K562 (cell line): ENCODE measurements around the gene SIRT5. TPM values are rescaled to one million over a fixed set of nuclear protein-coding genes. Genes with fewer than 3 reads are reported as not detected.
A peak's percentile ranks its signal among the peaks of the same experiment; 100 is the strongest.

Source experiments
- ATAC-seq: fragments of 200-7000 bp; cut with Tn5 transposase; 3 replicates; pipeline ENCODE4 v1.9.1; 2020; ENCODE audit warnings: moderate library complexity
- BruUV-seq: library from RNA; stranded (reverse); fragments of 400-500 nt; replicated peaks from 2 replicates; lab custom pipeline; 2021; lab: Mats Ljungman, UMichigan
- CTCF ChIA-PET: fragments of 300-600 bp; formaldehyde crosslinking; extraction: SDS; loops from one replicate; lab custom pipeline; 2021; ENCODE audit warnings: low intra/inter-chr PET ratio; lab: Yijun Ruan, JAX
- POLR2A ChIA-PET: fragments of 300-600, 350-650 bp; sonication (Branson Sonifier 250); formaldehyde crosslinking; extraction: SDS; loops from one replicate; lab custom pipeline; 2021; ENCODE audit warnings: antibody characterized with exemption, inconsistent platforms; lab: Yijun Ruan, JAX
- DNase-seq, 4 experiments: peaks; one replicate each; pipeline versions ENCODE4 v3.0.0 to v3.0.0-alpha.2; 2011 to 2018; ENCODE audit warnings: low spot score in 3 of 4, mixed read lengths in 3 of 4; ENCODE audit errors: extremely low read depth in 1 of 4
- FAIRE-seq: peaks from 2 replicates; lab custom pipeline; 2011; peaks lifted over from hg19 to GRCh38; lab: Jason Lieb, UNC
- H2AFZ ChIP-seq: 2 replicates; pipeline ENCODE4 v1.6.0; 2011; ENCODE audit warnings: low read depth, low read length, control low read depth, inconsistent platforms
- H3K27ac ChIP-seq: fragments of 200-600 bp; 3 replicates; pipeline ENCODE4 v1.8.0; 2011; ENCODE audit warnings: low read depth, mild to moderate bottlenecking, control low read depth, inconsistent platforms, low read length, moderate library complexity, mixed read lengths; ENCODE audit errors: extremely low read depth
- H3K27me3 ChIP-seq, 2 experiments: fragments of 300-600 bp in 1 of 2; 2 replicates in 1 of 2; 3 replicates in 1 of 2; pipeline versions ENCODE4 v1.6.0 to v1.8.0; 2011; ENCODE audit warnings: inconsistent platforms in 2 of 2, low read length in 2 of 2, mild to moderate bottlenecking in 1 of 2, mixed read lengths in 1 of 2, moderate library complexity in 1 of 2; ENCODE audit not compliant: control insufficient read depth in 2 of 2, insufficient read depth in 2 of 2
- H3K36me3 ChIP-seq: fragments of 300-600 bp; 3 replicates; pipeline ENCODE4 v1.8.0; 2011; ENCODE audit warnings: mild to moderate bottlenecking, low read length, inconsistent platforms; ENCODE audit not compliant: control insufficient read depth, insufficient read depth
- H3K4me1 ChIP-seq, 2 experiments: fragments of 200-600 bp in 1 of 2; replicated peaks in 1 of 2; 2 replicates in 1 of 2; 3 replicates in 1 of 2; pipeline versions ENCODE4 v1.5.1 to v1.8.0; 2011; ENCODE audit warnings: inconsistent platforms in 2 of 2, low read length in 2 of 2, mild to moderate bottlenecking in 1 of 2, mixed read lengths in 1 of 2, moderate library complexity in 1 of 2; ENCODE audit not compliant: control insufficient read depth in 2 of 2, insufficient read depth in 2 of 2
- H3K4me2 ChIP-seq: 2 replicates; pipeline ENCODE4 v1.6.1; 2011; ENCODE audit warnings: low read length, control low read depth, inconsistent platforms, mixed read lengths; ENCODE audit not compliant: insufficient read depth
- H3K4me3 ChIP-seq: fragments of 200-600 bp; sonication (generic), shearing (Covaris generic); 2 replicates; pipeline ENCODE4 v1.5.1; 2016; ENCODE audit warnings: control low read depth, inconsistent platforms
- H3K79me2 ChIP-seq: fragments of 200-600 bp; 3 replicates; pipeline ENCODE4 v1.8.0; 2011; ENCODE audit warnings: low read length, inconsistent platforms; ENCODE audit not compliant: control insufficient read depth, insufficient read depth
- H3K9ac ChIP-seq, 2 experiments: 2 replicates each; pipeline versions ENCODE4 v1.6.0 to v1.6.1; 2011; ENCODE audit warnings: low read depth in 2 of 2, low read length in 2 of 2, control low read depth in 1 of 2, inconsistent platforms in 1 of 2, mild to moderate bottlenecking in 1 of 2, mixed read lengths in 1 of 2; ENCODE audit not compliant: insufficient read depth in 1 of 2
- H3K9me1 ChIP-seq: one replicate; pipeline ENCODE4 v1.6.0; 2011; ENCODE audit warnings: inconsistent platforms, mild to moderate bottlenecking, low read length, moderate library complexity; ENCODE audit not compliant: control insufficient read depth, insufficient read depth
- H3K9me3 ChIP-seq: replicated peaks from 2 replicates; pipeline ENCODE4 v1.5.1; 2011; ENCODE audit warnings: low read depth, low read length, inconsistent platforms; ENCODE audit not compliant: control insufficient read depth, insufficient read depth
- H4K20me1 ChIP-seq: replicated peaks from 2 replicates; pipeline ENCODE4 v1.6.1; 2011; ENCODE audit warnings: low read length, inconsistent platforms, mixed read lengths; ENCODE audit not compliant: control insufficient read depth, insufficient read depth
- ATF1 ChIP-seq, 2 experiments: fragments of 450-650 bp in 1 of 2; IDR thresholded peaks; 2 replicates each; pipeline ENCODE4 v1.6.1; 2016; ENCODE audit warnings: missing compliant biosample characterization in 1 of 2, missing genetic modification characterization in 1 of 2
- BRF1 ChIP-seq: IDR thresholded peaks from 3 replicates; pipeline ENCODE4 v1.6.1; 2011; ENCODE audit warnings: borderline replicate concordance, mild to moderate bottlenecking; ENCODE audit not compliant: insufficient read length; ENCODE audit errors: extremely low read depth
- CREM ChIP-seq: IDR thresholded peaks from 2 replicates; pipeline ENCODE4 v1.6.1; 2014; ENCODE audit warnings: antibody characterized with exemption, low read depth
- HDAC1 ChIP-seq, 2 experiments: fragments of 450-650 bp; IDR thresholded peaks; 2 replicates each; pipeline ENCODE4 v1.6.1; 2016 to 2017; ENCODE audit warnings: inconsistent platforms in 1 of 2, mild to moderate bottlenecking in 1 of 2, moderate library complexity in 1 of 2
- NUFIP1 ChIP-seq: fragments of 450-650 bp; IDR thresholded peaks from 2 replicates; pipeline ENCODE4 v1.6.1; 2018; ENCODE audit not compliant: partially characterized antibody
- RFX5 ChIP-seq: IDR thresholded peaks from 2 replicates; pipeline ENCODE4 v1.6.1; 2011; ENCODE audit warnings: low read depth, mild to moderate bottlenecking, improper control_type of control experiment, low read length
- SMARCA5 ChIP-seq: fragments of 450-650 bp; IDR thresholded peaks from 2 replicates; pipeline ENCODE4 v1.6.1; 2016
- SP2 ChIP-seq: IDR thresholded peaks from 2 replicates; pipeline ENCODE4 v1.6.1; 2011; ENCODE audit warnings: mild to moderate bottlenecking, low read depth, low read length, moderate library complexity; ENCODE audit not compliant: poor library complexity, severe bottlenecking; ENCODE audit errors: extremely low read depth
- TEAD4 ChIP-seq, 2 experiments: sonication (generic) in 1 of 2; formaldehyde crosslinking in 1 of 2; IDR thresholded peaks; 2 replicates each; pipeline versions ENCODE4 v1.6.1 to v1.8.0; 2012 to 2022; ENCODE audit warnings: borderline replicate concordance in 1 of 2, inconsistent platforms in 1 of 2, low read length in 1 of 2, mild to moderate bottlenecking in 1 of 2, missing genetic modification reagents in 1 of 2
- TRIM24 ChIP-seq, 2 experiments: fragments of 450-650 bp; IDR thresholded peaks; 2 replicates each; pipeline ENCODE4 v1.6.1; 2016
- TRIM28 ChIP-seq: fragments of 450-650 bp; IDR thresholded peaks from 2 replicates; pipeline ENCODE4 v1.6.1; 2017
- ZNF592 ChIP-seq: fragments of 450-650 bp; IDR thresholded peaks from 2 replicates; pipeline ENCODE4 v1.6.1; 2017; ENCODE audit warnings: antibody characterized with exemption, mild to moderate bottlenecking
- WGBS: fragments of 100-300 bp; shearing (Covaris generic); methylation state at CpG from one replicate; pipeline ENCODE4 v1.1.6; 2016; ENCODE audit warnings: low coverage, mixed read lengths; ENCODE audit not compliant: insufficient coverage; ENCODE audit errors: missing lambda C conversion rate; 5-methylcytosine and 5-hydroxymethylcytosine counted together
- in situ Hi-C: fragments of 300-500 bp; cut with MboI; formaldehyde crosslinking; loops from 4 replicates; pipeline ENCODE4 v1.15.0; 2018; ENCODE audit warnings: inconsistent platforms, mixed read lengths
- intact Hi-C: fragments of 100-400 bp; cut with micrococcal nuclease; formaldehyde crosslinking; loops from 2 replicates; pipeline ENCODE4 v1.14.2; 2022
- polyA plus RNA-seq, 8 experiments: library from polyadenylated mRNA; depleted of rRNA in 4 of 8; stranded (reverse) in 5 of 8; unstranded in 3 of 8; fragments of >200 nt; fragmentation: Nextera tagmentation in 2 of 8; fragmentation: Illumina TruSeq in 1 of 8; extraction: Ambion mirVana in 2 of 8; extraction: Trizol in 1 of 8; gene quantifications; 2 replicates each; pipeline versions ENCODE4 v1.2.1 to v1.2.3, GENCODE V29; 2011 to 2014; ENCODE audit warnings: inconsistent platforms in 1 of 8, missing spikeins in 1 of 8
- total RNA-seq, 7 experiments: library from RNA; depleted of rRNA in 6 of 7; stranded (reverse); fragments of >200 nt in 6 of 7; fragmentation: Illumina TruSeq in 2 of 7; extraction: Trizol in 2 of 7; gene quantifications; 2 replicates each; pipeline versions ENCODE4 v1.2.1 to v1.2.3, GENCODE V29; 2011 to 2021; ENCODE audit warnings: low replicate concordance in 1 of 7
- TF ChIP-seq, protein P1 (sequence below): fragments of 450-650 bp; IDR thresholded peaks from 2 replicates; pipeline ENCODE4 v1.6.1; 2016; ENCODE audit warnings: borderline replicate concordance
- TF ChIP-seq, protein P2 (sequence below), 2 experiments: fragments of 200-800 bp in 1 of 2; sonication (Bioruptor generic) in 1 of 2; sonication (generic) in 1 of 2; formaldehyde crosslinking in 1 of 2; IDR thresholded peaks in 1 of 2; conservative IDR thresholded peaks in 1 of 2; 2 replicates each; pipeline versions ENCODE4 v1.5.0 to v1.6.1; 2016 to 2020; ENCODE audit warnings: missing compliant biosample characterization in 1 of 2, missing genetic modification characterization in 1 of 2, missing genetic modification reagents in 1 of 2

Gene SIRT5
- total and polyA plus RNA-seq, 9 of the 15 experiments (the other 6 are each of a cell fraction or from before 2014, with no cell fraction given): 2.1 to 15.7 (median 11.4) TPM

GRCh38 chr6:13661647-13662046, 87.2 kb downstream of the SIRT5 start:
- Histone ChIP-seq H3K27ac (peak overlapping the region; percentile 45; the same call in 2 of the 3 replicates), H3K4me3 (no peak overlapping the region), H3K4me1 (peaks cover 16 to 46% of the 10 kb centered on the region in 2 experiments), H3K9me3 (no peaks in the 10 kb centered on the region), H3K27me3 (no peaks in the 10 kb centered on the region), H2AFZ (no peak overlapping the region), H3K9me1 (no peaks in the 10 kb centered on the region), H3K4me2 (peak overlapping the region; percentile 41), H3K79me2 (peaks cover 100% of the 10 kb centered on the region), H4K20me1 (no peaks in the 10 kb centered on the region), H3K36me3 (peaks cover 13% of the 10 kb centered on the region; the same call in 2 of the 3 replicates), H3K9ac (peak overlapping the region in 1 of 2 experiments; percentile 37; a peak in 2 of 4 replicates)
- DNase-seq: no peak
- POLR2A ChIA-PET: interaction anchor here (1.2 kb wide), 1 partner anchor 15 kb away, joined by 3 read pairs; no protein-coding TSS in a partner anchor
- in situ Hi-C loops: no loop called here
- no peak for FAIRE-seq
- CTCF ChIA-PET: no interaction called here
- ATAC-seq: peak; percentile 5
- 39% methylated on average over 2 of the region's 2 CpGs for WGBS
- intact Hi-C loops: no loop called here
- BruUV-seq: no TSS peak
- no peak for TF ChIP-seq NUFIP1
- 0 out of 2 replicates have a peak, but pooled peaks have one; percentile 41 for TF ChIP-seq ZNF592
- TF ChIP-seq SMARCA5: peak; percentile 63; the same call in 1 of the 2 replicates
- peak; percentile 93 for TF ChIP-seq TRIM28
- TF ChIP-seq, protein P1, sequence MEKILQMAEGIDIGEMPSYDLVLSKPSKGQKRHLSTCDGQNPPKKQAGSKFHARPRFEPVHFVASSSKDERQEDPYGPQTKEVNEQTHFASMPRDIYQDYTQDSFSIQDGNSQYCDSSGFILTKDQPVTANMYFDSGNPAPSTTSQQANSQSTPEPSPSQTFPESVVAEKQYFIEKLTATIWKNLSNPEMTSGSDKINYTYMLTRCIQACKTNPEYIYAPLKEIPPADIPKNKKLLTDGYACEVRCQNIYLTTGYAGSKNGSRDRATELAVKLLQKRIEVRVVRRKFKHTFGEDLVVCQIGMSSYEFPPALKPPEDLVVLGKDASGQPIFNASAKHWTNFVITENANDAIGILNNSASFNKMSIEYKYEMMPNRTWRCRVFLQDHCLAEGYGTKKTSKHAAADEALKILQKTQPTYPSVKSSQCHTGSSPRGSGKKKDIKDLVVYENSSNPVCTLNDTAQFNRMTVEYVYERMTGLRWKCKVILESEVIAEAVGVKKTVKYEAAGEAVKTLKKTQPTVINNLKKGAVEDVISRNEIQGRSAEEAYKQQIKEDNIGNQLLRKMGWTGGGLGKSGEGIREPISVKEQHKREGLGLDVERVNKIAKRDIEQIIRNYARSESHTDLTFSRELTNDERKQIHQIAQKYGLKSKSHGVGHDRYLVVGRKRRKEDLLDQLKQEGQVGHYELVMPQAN: no peak
- TF ChIP-seq TRIM24 (IDR thresholded peaks at IDR 0.05): peak; percentile 58 to 72; a peak in 3 of 4 replicates
- TF ChIP-seq TEAD4 (IDR thresholded peaks at IDR 0.05; ENCODE audit: low read length): peak; percentile 31; the same call in 1 of the 2 replicates
- TF ChIP-seq TEAD4 (CRISPR knock-in tag; IDR thresholded peaks at IDR 0.05; ENCODE audit: borderline replicate concordance): no peak
- TF ChIP-seq, protein P2, sequence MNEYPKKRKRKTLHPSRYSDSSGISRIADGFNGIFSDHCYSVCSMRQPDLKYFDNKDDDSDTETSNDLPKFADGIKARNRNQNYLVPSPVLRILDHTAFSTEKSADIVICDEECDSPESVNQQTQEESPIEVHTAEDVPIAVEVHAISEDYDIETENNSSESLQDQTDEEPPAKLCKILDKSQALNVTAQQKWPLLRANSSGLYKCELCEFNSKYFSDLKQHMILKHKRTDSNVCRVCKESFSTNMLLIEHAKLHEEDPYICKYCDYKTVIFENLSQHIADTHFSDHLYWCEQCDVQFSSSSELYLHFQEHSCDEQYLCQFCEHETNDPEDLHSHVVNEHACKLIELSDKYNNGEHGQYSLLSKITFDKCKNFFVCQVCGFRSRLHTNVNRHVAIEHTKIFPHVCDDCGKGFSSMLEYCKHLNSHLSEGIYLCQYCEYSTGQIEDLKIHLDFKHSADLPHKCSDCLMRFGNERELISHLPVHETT (CRISPR knock-in tag; conservative IDR thresholded peaks at IDR 0.05 in 1 of 2, IDR thresholded peaks at IDR 0.05 in 1 of 2): 0 out of 4 replicates have a peak, but pooled peaks of 1 of the 2 experiments have one; percentile 34
- no peak for TF ChIP-seq SP2
- TF ChIP-seq RFX5: peak; percentile 90
- TF ChIP-seq CREM: peak; percentile 16; the same call in 1 of the 2 replicates
- 0 out of 4 replicates have a peak, but pooled peaks of 1 of the 2 experiments have one; percentile 13 for TF ChIP-seq HDAC1 (IDR thresholded peaks at IDR 0.05)
- TF ChIP-seq ATF1 (CRISPR knock-in tag; IDR thresholded peaks at IDR 0.05): no peak
- TF ChIP-seq ATF1 (tag; IDR thresholded peaks at IDR 0.05): peak; percentile 53; the same call in 1 of the 2 replicates
- TF ChIP-seq BRF1: no peak
